Measurements from ENCODE around the gene CPE.

DNA sequence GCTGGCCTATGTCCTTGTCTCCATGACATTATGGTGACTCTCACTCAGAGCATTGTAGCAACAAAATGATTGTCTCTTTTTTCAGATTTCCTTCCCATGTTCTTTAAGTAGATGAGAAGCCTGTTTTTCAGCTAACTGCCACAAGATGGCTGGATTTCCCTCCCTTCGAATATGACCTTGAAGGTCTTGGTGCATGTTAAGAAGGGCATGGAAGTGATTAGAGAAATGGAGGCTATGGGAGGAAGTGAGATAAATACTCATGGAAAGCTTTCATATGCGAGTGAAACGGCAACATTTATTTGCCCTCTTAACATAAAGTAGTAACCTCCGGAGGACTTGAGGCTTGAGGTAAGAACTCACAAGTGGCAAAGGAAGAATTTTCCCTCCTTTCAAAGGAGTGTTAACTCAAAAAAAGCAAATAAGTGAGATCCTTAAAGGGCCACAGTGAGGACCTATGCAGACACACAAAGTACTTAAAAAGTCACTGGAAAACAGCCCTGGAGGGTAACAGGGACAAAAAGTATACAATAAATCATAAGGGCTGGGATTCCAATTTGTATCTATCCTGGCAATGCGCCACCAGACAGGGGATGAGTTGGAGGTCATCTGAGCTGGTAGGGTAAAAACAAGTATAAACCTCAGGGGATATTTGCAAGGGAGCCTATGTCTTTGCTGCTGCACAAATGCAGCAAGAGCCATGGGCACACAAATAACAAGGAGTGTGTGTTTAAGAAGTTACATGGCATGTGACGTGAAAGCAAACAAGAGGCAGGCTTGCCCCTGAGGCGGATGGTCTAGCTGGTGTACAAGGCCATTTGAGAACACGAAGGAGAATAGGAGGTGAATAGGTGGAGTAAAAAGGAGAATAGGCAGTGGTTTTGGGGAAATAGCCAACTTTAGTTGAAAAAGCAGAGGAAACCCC lies 96.2 kb downstream of the CPE start:
- TF ChIP-seq CTCF (IDR thresholded peaks at IDR 0.05) (no peak), POLR2A (IDR thresholded peaks at IDR 0.05) (no peak)

Measured in body of pancreas (tissue), 4 donors.